ENCODE measurements around the gene MCTP2.
"Not testable (repeated sequence)": the region's sequence is repeated elsewhere in the genome, so short reads cannot be mapped to it uniquely, and the experiment has no call there.

MCTP2 gene

GRCh38 chr15:94487635-94488034 lies 256.3 kb downstream of the MCTP2 start:
- TF ChIP-seq CTCF (IDR thresholded peaks at IDR 0.05), result no peak
- TF ChIP-seq ZFX (IDR thresholded peaks at IDR 0.05; ENCODE audit: borderline replicate concordance), result no peak
- no peak overlapping the region for H3K27ac ChIP-seq

- TF ChIP-seq CTCF (IDR thresholded peaks at IDR 0.05), result no peak
- TF ChIP-seq ZFX (IDR thresholded peaks at IDR 0.05; ENCODE audit: borderline replicate concordance), result no peak
These were observed 261.8 kb downstream of the MCTP2 start for GRCh38 chr15:94493176-94493575.

GRCh38 chr15:94493586-94493985 lies 262.2 kb downstream of the MCTP2 start:
- not testable (repeated sequence) for H3K27ac ChIP-seq

More at GRCh38 chr15:94493176-94493575, 261.8 kb downstream of the MCTP2 start:
- H3K27ac ChIP-seq, result no peak overlapping the region

GRCh38 chr15:94494732-94495131 lies 263.4 kb downstream of the MCTP2 start:
- no peak for TF ChIP-seq CTCF (IDR thresholded peaks at IDR 0.05)
- TF ChIP-seq ZFX (IDR thresholded peaks at IDR 0.05; ENCODE audit: borderline replicate concordance), result no peak

GRCh38 chr15:94503293-94503692 lies 271.9 kb downstream of the MCTP2 start:
- H3K27ac ChIP-seq, result no peak overlapping the region
- no peak for TF ChIP-seq CTCF (IDR thresholded peaks at IDR 0.05)
- no peak for TF ChIP-seq ZFX (IDR thresholded peaks at IDR 0.05; ENCODE audit: borderline replicate concordance)

More at GRCh38 chr15:94494732-94495131, 263.4 kb downstream of the MCTP2 start:
- no peak overlapping the region for H3K27ac ChIP-seq

GRCh38 chr15:94509259-94509658 lies 277.9 kb downstream of the MCTP2 start:
- TF ChIP-seq CTCF (IDR thresholded peaks at IDR 0.05) (no peak), ZFX (IDR thresholded peaks at IDR 0.05; ENCODE audit: borderline replicate concordance) (no peak)
- H3K27ac ChIP-seq, result no peak overlapping the region

GRCh38 chr15:94522125-94522524 lies 290.8 kb downstream of the MCTP2 start:
- no peak for TF ChIP-seq CTCF (IDR thresholded peaks at IDR 0.05)
- TF ChIP-seq ZFX (IDR thresholded peaks at IDR 0.05; ENCODE audit: borderline replicate concordance), result no peak
- H3K27ac ChIP-seq, result no peak overlapping the region

GRCh38 chr15:94523873-94524272 lies 292.5 kb downstream of the MCTP2 start:
- H3K27ac ChIP-seq, result no peak overlapping the region
- TF ChIP-seq ZFX (IDR thresholded peaks at IDR 0.05; ENCODE audit: borderline replicate concordance), result no peak
- no peak for TF ChIP-seq CTCF (IDR thresholded peaks at IDR 0.05)
